ENCODE results near the gene MKNK2. TPM values are rescaled to one million over a fixed set of nuclear protein-coding genes. Genes with fewer than 3 reads are reported as not detected.

The MKNK2 gene
- total and polyA plus RNA-seq, 11 donors = 110 to 318 (median 155) TPM

GRCh38 chr19:2044709-2045500, 6.1 kb downstream of the MKNK2 start:
- TF ChIP-seq POLR2A (IDR thresholded peaks at IDR 0.05) (no peak), CTCF (IDR thresholded peaks at IDR 0.05) (no peak)
- Histone ChIP-seq H3K36me3 (peaks cover 0 to 79% (median 53%) of the 10 kb centered on the region in 9 donors), H3K27me3 (no peaks in the 10 kb centered on the region), H3K4me1 (peaks cover 37 to 99% (median 94%) of the 10 kb centered on the region in 12 donors), H3K9me3 (no peaks in the 10 kb centered on the region), H3K4me3 (no peak overlapping the region), H3K27ac (peak overlapping the region; percentile 42 to 99 (median 90))
- ATAC-seq (no peak), DNase-seq (no peak)
- 66 to 80% (median 76%) methylated on average over 12 to 18 of the region's 18 CpGs for WGBS, 4 donors
- intact Hi-C loops (cut with DNase I) = no loop called here

GRCh38 chr19:2043961-2044708, 6.9 kb downstream of the MKNK2 start:
- intact Hi-C loops (cut with DNase I) = no loop called here
- no peaks in the 10 kb centered on the region for H3K27me3 ChIP-seq
- TF ChIP-seq CTCF (IDR thresholded peaks at IDR 0.05) (peak in 1 of 12 donors; percentile 6), POLR2A (IDR thresholded peaks at IDR 0.05) (no peak)
- peaks cover 0 to 87% (median 59%) of the 10 kb centered on the region in 9 donors for H3K36me3 ChIP-seq
- DNase-seq = peak in 1 of 5 donors; percentile 36
- WGBS, 4 donors = 64 to 73% (median 69%) methylated on average over 8 to 11 of the region's 11 CpGs
- H3K4me1 ChIP-seq = peaks cover 34 to 100% (median 88%) of the 10 kb centered on the region in 12 donors
- no peak overlapping the region for H3K4me3 ChIP-seq
- no peaks in the 10 kb centered on the region for H3K9me3 ChIP-seq
- peak overlapping the region in 11 of 12 donors; percentile 42 to 99 (median 92) for H3K27ac ChIP-seq
- no peak for ATAC-seq

GRCh38 chr19:2043251-2043641, 7.8 kb downstream of the MKNK2 start:
- no peak overlapping the region for H3K4me3 ChIP-seq
- WGBS, 4 donors = 55 to 83% (median 60%) methylated on average over 3 to 9 of the region's 9 CpGs
- intact Hi-C loops (cut with DNase I) = no loop called here
- peak in 1 of 4 donors; percentile 10 for ATAC-seq
- no peaks in the 10 kb centered on the region for H3K27me3 ChIP-seq
- H3K27ac ChIP-seq = peak overlapping the region; percentile 71 to 99 (median 90)
- H3K4me1 ChIP-seq = peaks cover 25 to 95% (median 80%) of the 10 kb centered on the region in 12 donors
- peak in 1 of 5 donors; percentile 43 for DNase-seq
- H3K36me3 ChIP-seq = peaks cover 0 to 88% (median 65%) of the 10 kb centered on the region in 9 donors
- H3K9me3 ChIP-seq = no peaks in the 10 kb centered on the region
- no peak for TF ChIP-seq POLR2A (IDR thresholded peaks at IDR 0.05)
- no peak for TF ChIP-seq CTCF (IDR thresholded peaks at IDR 0.05)
